Osteocyte (in vitro differentiated cells): ENCODE results near the gene H3-3A. TPM values are rescaled to one million over a fixed set of nuclear protein-coding genes. Genes with fewer than 3 reads are reported as not detected.

Experiments used
- DNase-seq: peaks from one replicate; pipeline ENCODE4 v3.0.0; 2021; ENCODE audit warnings: mixed read lengths; ENCODE audit not compliant: unreplicated experiment; ENCODE audit errors: extremely low spot score
- H3K27ac Mint-ChIP-seq: one replicate; pipeline ENCODE4 v1.8.0; 2021; ENCODE audit warnings: mild to moderate bottlenecking, mixed read lengths; ENCODE audit not compliant: unreplicated experiment
- H3K27me3 Mint-ChIP-seq: one replicate; pipeline ENCODE4 v1.8.0; 2021; ENCODE audit warnings: mixed read lengths; ENCODE audit not compliant: unreplicated experiment
- H3K36me3 Mint-ChIP-seq: one replicate; pipeline ENCODE4 v1.8.0; 2021; ENCODE audit warnings: mixed read lengths; ENCODE audit not compliant: unreplicated experiment
- H3K4me1 Mint-ChIP-seq: one replicate; pipeline ENCODE4 v1.8.0; 2021; ENCODE audit warnings: mixed read lengths; ENCODE audit not compliant: unreplicated experiment
- H3K4me3 Mint-ChIP-seq: one replicate; pipeline ENCODE4 v1.8.0; 2021; ENCODE audit warnings: mild to moderate bottlenecking, moderate library complexity, mixed read lengths; ENCODE audit not compliant: unreplicated experiment
- H3K9me3 Mint-ChIP-seq: one replicate; pipeline ENCODE4 v1.8.0; 2021; ENCODE audit warnings: mixed read lengths; ENCODE audit not compliant: unreplicated experiment
- CTCF ChIP-seq: fragments of 200-600 bp; sonication (generic); IDR thresholded peaks from 2 replicates; pipeline ENCODE4 v1.5.0; 2021; ENCODE audit warnings: antibody characterized with exemption, mild to moderate bottlenecking, moderate library complexity
- total RNA-seq: library from RNA; stranded (reverse); gene quantifications from 2 replicates; pipeline ENCODE4 v1.2.1, GENCODE V29; 2021

The H3-3A gene
- total RNA-seq, 1 donor from 2014 or later = 524 TPM

- H3K4me3 Mint-ChIP-seq = no peak overlapping the region
- no peaks in the 10 kb centered on the region for H3K9me3 Mint-ChIP-seq
- no peaks in the 10 kb centered on the region for H3K27me3 Mint-ChIP-seq
- peak; percentile 23 for DNase-seq
- peaks cover 19% of the 10 kb centered on the region for H3K4me1 Mint-ChIP-seq
- H3K36me3 Mint-ChIP-seq = peaks cover 18% of the 10 kb centered on the region
- H3K27ac Mint-ChIP-seq = no peak overlapping the region
- TF ChIP-seq CTCF = no peak
Observed at GRCh38 chr1:226060427-226060826, 2.1 kb upstream of the H3-3A start.

- DNase-seq = peak; percentile 1
- peaks cover 27% of the 10 kb centered on the region for H3K4me1 Mint-ChIP-seq
- TF ChIP-seq CTCF = no peak
- H3K9me3 Mint-ChIP-seq = no peaks in the 10 kb centered on the region
- H3K4me3 Mint-ChIP-seq = peak overlapping the region; percentile 87
- peak overlapping the region; percentile 96 for H3K27ac Mint-ChIP-seq
- peaks cover 26% of the 10 kb centered on the region for H3K36me3 Mint-ChIP-seq
- no peaks in the 10 kb centered on the region for H3K27me3 Mint-ChIP-seq
Observed at GRCh38 chr1:226061068-226061840, 1.3 kb upstream of the H3-3A start.

- H3K36me3 Mint-ChIP-seq = peaks cover 26% of the 10 kb centered on the region
- peak overlapping the region; percentile 96 for H3K27ac Mint-ChIP-seq
- TF ChIP-seq CTCF = no peak
- H3K4me3 Mint-ChIP-seq = peak overlapping the region; percentile 87
- H3K4me1 Mint-ChIP-seq = peaks cover 33% of the 10 kb centered on the region
- H3K9me3 Mint-ChIP-seq = no peaks in the 10 kb centered on the region
- no peaks in the 10 kb centered on the region for H3K27me3 Mint-ChIP-seq
- DNase-seq = peak; percentile 92
Observed at GRCh38 chr1:226061841-226062557, 517 bp upstream of the H3-3A start.

- Mint-ChIP-seq H3K4me1 (peaks cover 38% of the 10 kb centered on the region), H3K27ac (peak overlapping the region; percentile 99), H3K4me3 (peak overlapping the region; percentile 99), H3K9me3 (no peaks in the 10 kb centered on the region), H3K27me3 (no peaks in the 10 kb centered on the region), H3K36me3 (peaks cover 28% of the 10 kb centered on the region)
- TF ChIP-seq CTCF = no peak
- DNase-seq = peak; percentile 84
Observed at GRCh38 chr1:226063224-226063976, 884 bp downstream of the H3-3A start.
